SK-MEL-5 (cell line): ENCODE results near the gene MEGF6. TPM values are rescaled to one million over a fixed set of nuclear protein-coding genes. Genes with fewer than 3 reads are reported as not detected.

ENCODE experiments used
- DNase-seq: peaks from one replicate; pipeline ENCODE4 v3.0.0-alpha.2; 2016; ENCODE audit warnings: low read depth, low spot score
- in situ Hi-C: cut with HindIII; loops from 2 replicates; pipeline ENCODE4 v1.10.0; 2016; ENCODE audit warnings: low sequenced_read_pairs, high pct_unique_total_duplicates, low pct_unique_long_range_greater_than_20kb
- total RNA-seq: library from RNA; depleted of rRNA; stranded (reverse); fragments of >200 nt; shearing (Covaris generic); gene quantifications from 2 replicates; pipeline ENCODE4 v1.2.3, GENCODE V29; 2014

MEGF6 gene
- total RNA-seq, 1 experiment from 2014 or later = 0.90 TPM

DNA sequence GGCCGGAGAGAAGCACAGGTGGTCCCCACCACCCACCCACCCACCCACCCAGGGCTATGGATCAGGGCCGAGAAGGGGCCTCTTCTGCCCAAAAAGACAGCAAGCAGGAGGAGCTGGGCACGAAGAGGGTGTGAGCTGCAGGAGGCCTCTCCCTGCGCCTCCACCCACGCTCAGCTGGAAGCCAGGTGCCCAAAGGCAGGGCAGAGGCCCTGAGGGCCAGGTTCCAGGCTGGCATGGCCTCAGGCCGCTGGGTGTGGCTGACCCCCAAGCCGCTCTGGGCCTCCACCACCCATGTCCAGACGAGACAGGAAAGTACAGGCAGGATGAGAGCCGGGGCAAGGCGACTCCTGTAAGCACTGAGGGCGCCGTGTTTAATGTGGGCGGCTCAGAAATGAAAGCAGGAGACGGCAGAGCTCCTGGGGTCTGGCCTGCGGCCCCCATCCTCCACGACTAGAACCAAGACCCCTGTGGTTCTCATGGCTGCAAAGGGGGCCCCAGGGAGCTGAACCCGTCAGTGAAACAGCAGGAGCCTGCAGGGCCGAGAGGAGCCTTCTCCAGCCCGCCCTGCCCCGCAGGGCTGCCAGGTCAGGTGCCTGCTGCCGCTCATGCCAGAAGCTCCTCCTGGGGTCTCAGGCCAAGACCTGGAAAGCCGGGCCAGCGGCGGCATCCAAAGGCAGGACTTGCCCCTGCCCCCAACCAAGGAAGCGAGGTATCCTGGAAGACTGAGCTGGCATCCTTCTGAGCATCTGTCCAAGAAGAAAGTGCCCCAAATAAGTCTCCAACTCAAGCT lies 56.0 kb downstream of the MEGF6 start:
- DNase-seq = no peak
- in situ Hi-C loops = no loop called here

DNA sequence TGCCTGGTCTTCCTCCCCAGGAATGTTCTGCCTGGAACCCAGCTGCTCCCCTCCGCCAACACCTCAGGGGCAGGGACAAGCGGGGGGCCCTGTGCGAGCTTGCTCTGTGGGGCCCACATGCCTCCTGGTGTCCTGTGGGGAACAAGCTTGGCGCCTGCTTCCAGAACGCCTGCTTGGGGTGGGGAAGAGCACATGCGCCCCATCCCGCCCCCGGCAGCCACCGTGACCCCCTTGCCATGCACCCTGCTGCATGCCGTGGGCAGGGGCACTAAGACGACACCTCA lies 57.4 kb downstream of the MEGF6 start:
- no peak for DNase-seq
- in situ Hi-C loops = no loop called here

GRCh38 chr1:3553166-3553939 lies 58.0 kb downstream of the MEGF6 start:
- in situ Hi-C loops = no loop called here
- DNase-seq = no peak

DNA sequence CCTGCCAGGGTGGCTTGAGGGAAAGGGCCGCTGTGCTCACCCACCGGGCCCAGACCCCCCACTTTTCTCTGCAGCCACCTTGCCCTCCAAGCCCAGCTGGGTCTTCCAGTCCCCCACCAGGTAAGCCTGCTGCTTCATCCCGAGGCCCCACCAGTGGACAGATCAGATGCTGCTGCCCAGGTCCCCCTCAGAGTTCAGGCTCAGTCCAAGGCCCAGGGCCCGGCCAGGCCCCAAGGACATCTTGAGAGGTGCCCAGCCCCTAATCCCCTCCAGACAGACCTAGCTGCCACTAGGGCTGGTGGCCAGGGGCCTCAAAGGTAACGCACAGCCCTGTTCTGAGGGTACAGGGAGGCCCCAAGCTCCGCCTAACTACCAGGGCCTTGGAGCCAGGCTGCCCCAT lies 58.6 kb downstream of the MEGF6 start:
- in situ Hi-C loops = no loop called here
- no peak for DNase-seq

DNA sequence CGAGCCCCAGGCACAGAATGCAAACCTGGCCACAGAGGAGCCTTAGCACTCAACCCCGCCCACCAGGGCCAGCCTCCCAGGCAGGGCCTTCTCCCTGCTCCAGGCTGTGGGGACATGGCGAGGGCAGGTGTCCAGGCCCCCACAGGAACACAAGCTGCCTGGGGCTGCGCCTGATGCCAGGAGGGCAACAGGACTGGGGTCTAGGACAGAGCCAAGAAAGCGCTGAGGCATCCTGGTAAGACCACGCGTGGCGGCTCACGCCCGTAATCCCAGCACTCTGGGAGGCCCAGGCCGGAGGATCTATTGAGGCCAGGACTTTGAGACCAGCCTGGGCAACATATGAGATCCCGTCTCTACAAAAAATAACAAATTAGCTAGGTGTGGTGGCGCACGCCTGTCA lies 59.1 kb downstream of the MEGF6 start:
- DNase-seq = no peak
- in situ Hi-C loops = no loop called here

- in situ Hi-C loops = no loop called here
- DNase-seq = no peak
Observed at GRCh38 chr1:3551711-3552110, 59.6 kb downstream of the MEGF6 start.

- DNase-seq = no peak
- in situ Hi-C loops = no loop called here
Observed at GRCh38 chr1:3551290-3551678, 60.0 kb downstream of the MEGF6 start.

- DNase-seq = no peak
- in situ Hi-C loops = no loop called here
Observed at GRCh38 chr1:3550511-3551289, 60.6 kb downstream of the MEGF6 start.

DNA sequence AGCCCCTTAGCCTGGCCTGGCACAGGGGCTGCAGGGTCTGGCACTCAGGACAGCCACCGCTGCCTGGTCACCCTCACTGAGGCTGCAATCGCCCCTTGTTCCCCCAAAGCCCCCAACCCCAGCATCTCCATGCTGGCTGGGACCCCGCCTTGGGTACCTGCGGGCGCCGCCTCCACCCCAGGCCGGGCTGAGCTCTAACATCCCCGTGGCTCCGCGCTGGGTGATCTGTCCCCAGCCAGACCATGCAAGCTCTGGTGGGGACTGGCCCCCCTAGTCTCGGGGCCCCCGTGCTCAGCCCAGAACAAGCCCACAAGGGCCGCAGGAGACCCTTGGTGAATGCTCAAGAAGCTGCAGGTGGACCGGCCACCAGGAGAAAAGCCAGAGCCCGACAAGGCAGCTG lies 62.4 kb downstream of the MEGF6 start:
- in situ Hi-C loops = no loop called here
- no peak for DNase-seq

GRCh38 chr1:3548156-3548893 lies 63.0 kb downstream of the MEGF6 start:
- DNase-seq = no peak
- in situ Hi-C loops = no loop called here

GRCh38 chr1:3547055-3548005 lies 64.0 kb downstream of the MEGF6 start:
- no peak for DNase-seq
- in situ Hi-C loops = no loop called here

DNA sequence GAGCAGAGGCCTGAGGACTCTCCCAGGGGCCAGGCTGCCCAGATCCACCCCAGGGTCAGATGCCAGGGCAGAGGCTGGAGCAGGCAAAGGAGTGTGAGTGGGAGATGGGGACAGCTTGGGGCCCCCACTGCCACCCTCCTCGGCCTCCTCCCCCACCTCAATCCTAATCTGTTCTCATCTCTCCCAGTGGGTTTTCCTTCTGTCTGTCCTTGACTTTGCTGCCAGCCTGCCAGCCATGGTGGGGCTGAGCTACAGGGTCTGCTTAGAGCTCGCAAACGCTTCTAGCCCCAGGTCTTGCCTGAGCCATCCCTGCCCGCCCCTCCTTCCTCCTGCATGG lies 65.3 kb downstream of the MEGF6 start:
- in situ Hi-C loops = no loop called here

GRCh38 chr1:3545363-3546047 lies 65.8 kb downstream of the MEGF6 start:
- in situ Hi-C loops = no loop called here
- no peak for DNase-seq

More for the DNA sequence above, 65.3 kb downstream of the MEGF6 start:
- no peak for DNase-seq

DNA sequence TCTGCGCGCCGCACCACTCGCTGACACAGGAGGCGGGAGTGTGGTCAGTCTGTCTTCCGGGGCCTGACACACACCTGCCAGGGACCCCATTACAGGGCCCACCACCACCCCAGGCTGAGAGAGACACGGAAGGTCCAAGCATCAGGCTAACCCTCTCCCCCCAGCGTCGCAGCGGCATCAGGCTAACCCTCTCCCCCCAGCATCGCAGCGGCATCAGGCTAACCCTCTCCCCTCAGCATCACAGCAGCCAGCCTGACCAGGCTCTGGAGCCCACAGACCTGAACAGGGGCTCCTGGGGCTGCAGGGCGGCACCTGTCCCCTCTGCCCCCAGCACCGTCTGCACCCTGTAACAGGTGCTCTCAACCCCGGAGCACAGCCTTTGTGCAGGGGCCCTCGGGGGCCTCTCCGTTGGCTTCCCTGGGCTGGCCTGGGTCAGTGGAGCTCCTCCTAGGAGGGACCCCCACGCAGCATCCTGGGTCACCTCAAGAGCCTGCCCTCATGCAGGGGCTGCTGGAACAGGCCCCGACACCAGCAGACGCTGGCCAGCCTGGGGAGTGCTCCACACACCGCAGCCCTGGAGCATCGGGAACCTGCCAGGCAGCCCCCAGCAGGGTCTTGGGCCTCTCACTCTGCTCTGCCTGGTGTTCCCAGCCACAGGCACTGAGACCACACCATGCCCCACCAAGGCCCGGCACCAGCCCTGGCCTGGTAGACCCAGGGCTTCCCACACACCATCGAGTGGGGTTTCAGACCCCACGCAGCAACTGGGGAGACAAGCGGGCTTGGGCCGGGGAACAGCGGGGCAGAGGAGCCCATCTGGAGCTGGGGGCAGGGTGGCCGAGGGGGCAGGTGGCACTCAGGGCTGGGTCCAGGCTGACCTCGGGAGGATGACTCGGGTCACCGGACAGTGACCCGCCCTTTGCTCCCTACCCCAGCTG lies 67.0 kb downstream of the MEGF6 start:
- in situ Hi-C loops = no loop called here

More for the DNA sequence above, 67.0 kb downstream of the MEGF6 start:
- no peak for DNase-seq
